ENCODE results near the gene ST3GAL4. TPM values are rescaled to one million over a fixed set of nuclear protein-coding genes. Genes with fewer than 3 reads are reported as not detected.

The ST3GAL4 gene
- total and polyA plus RNA-seq, 2 of the 8 experiments (the other 6 are each of a cell fraction or from before 2014, with no cell fraction given) = 15.6 to 20.0 TPM

- TF ChIP-seq TEAD4 (IDR thresholded peaks at IDR 0.05; ENCODE audit: low read depth, low read length) = no peak
These were observed 65.3 kb downstream of the ST3GAL4 start (continued) for GRCh38 chr11:126420698-126421256.
